Neural crest cell (in vitro differentiated cells): ENCODE measurements around the gene GSE1. TPM values are rescaled to one million over a fixed set of nuclear protein-coding genes. Genes with fewer than 3 reads are reported as not detected.

Experiments
- DNase-seq: peaks from one replicate; pipeline ENCODE4 v3.0.0; 2021; ENCODE audit warnings: low read depth, mixed read lengths, low spot score
- H3K27ac Mint-ChIP-seq: one replicate; pipeline ENCODE4 v1.8.0; 2021; ENCODE audit warnings: mild to moderate bottlenecking, mixed read lengths; ENCODE audit not compliant: unreplicated experiment
- H3K27me3 Mint-ChIP-seq: 2 replicates; pipeline ENCODE4 v1.8.0; 2021; ENCODE audit warnings: low read depth, mild to moderate bottlenecking, mixed read lengths
- H3K36me3 Mint-ChIP-seq: 2 replicates; pipeline ENCODE4 v1.8.0; 2021; ENCODE audit warnings: low read depth, mild to moderate bottlenecking, mixed read lengths
- H3K4me1 Mint-ChIP-seq: 2 replicates; pipeline ENCODE4 v1.8.0; 2021; ENCODE audit warnings: mixed read lengths
- H3K4me3 Mint-ChIP-seq: one replicate; pipeline ENCODE4 v1.8.0; 2021; ENCODE audit warnings: mild to moderate bottlenecking, mixed read lengths
- H3K9me3 Mint-ChIP-seq: 2 replicates; pipeline ENCODE4 v1.8.0; 2021; ENCODE audit warnings: mixed read lengths
- CTCF ChIP-seq: fragments of 200-600 bp; sonication (generic); conservative IDR thresholded peaks from 2 replicates; pipeline ENCODE4 v1.5.0; 2021; ENCODE audit warnings: antibody characterized with exemption, mild to moderate bottlenecking
- total RNA-seq: library from RNA; stranded (reverse); gene quantifications from 2 replicates; pipeline ENCODE4 v1.2.1, GENCODE V29; 2021

GSE1 gene
- total RNA-seq, 1 donor from 2014 or later = 27.3 TPM

GRCh38 chr16:85670840-85671239 is 57.7 kb downstream of the GSE1 start:
- peaks cover 23% of the 10 kb centered on the region for H3K36me3 Mint-ChIP-seq
- H3K27ac Mint-ChIP-seq = peak overlapping the region; percentile 82

GRCh38 chr16:85673529-85674417 is 60.7 kb downstream of the GSE1 start:
- no peak for TF ChIP-seq CTCF
- DNase-seq = no peak
- H3K4me1 Mint-ChIP-seq = no peaks in the 10 kb centered on the region
- peaks cover 15% of the 10 kb centered on the region for H3K36me3 Mint-ChIP-seq
- no peaks in the 10 kb centered on the region for H3K27me3 Mint-ChIP-seq
- H3K27ac Mint-ChIP-seq = peak overlapping the region; percentile 53
- H3K9me3 Mint-ChIP-seq = no peaks in the 10 kb centered on the region
- H3K4me3 Mint-ChIP-seq = no peak overlapping the region

More at GRCh38 chr16:85670840-85671239, 57.7 kb downstream of the GSE1 start:
- H3K9me3 Mint-ChIP-seq = no peaks in the 10 kb centered on the region
- no peaks in the 10 kb centered on the region for H3K4me1 Mint-ChIP-seq
- no peak for DNase-seq
- no peak for TF ChIP-seq CTCF
- no peaks in the 10 kb centered on the region for H3K27me3 Mint-ChIP-seq
- H3K4me3 Mint-ChIP-seq = no peak overlapping the region

GRCh38 chr16:85674418-85674755 is 61.3 kb downstream of the GSE1 start:
- DNase-seq = no peak
- no peaks in the 10 kb centered on the region for H3K27me3 Mint-ChIP-seq
- H3K4me3 Mint-ChIP-seq = no peak overlapping the region
- TF ChIP-seq CTCF = no peak
- no peaks in the 10 kb centered on the region for H3K9me3 Mint-ChIP-seq
- peak overlapping the region; percentile 53 for H3K27ac Mint-ChIP-seq
- peaks cover 15% of the 10 kb centered on the region for H3K36me3 Mint-ChIP-seq
- H3K4me1 Mint-ChIP-seq = no peaks in the 10 kb centered on the region

- H3K36me3 Mint-ChIP-seq = peaks cover 17% of the 10 kb centered on the region
- DNase-seq = no peak
- no peaks in the 10 kb centered on the region for H3K9me3 Mint-ChIP-seq
- no peak overlapping the region for H3K27ac Mint-ChIP-seq
- no peaks in the 10 kb centered on the region for H3K4me1 Mint-ChIP-seq
- H3K27me3 Mint-ChIP-seq = no peaks in the 10 kb centered on the region
- no peak for TF ChIP-seq CTCF
- no peak overlapping the region for H3K4me3 Mint-ChIP-seq
Measured at GRCh38 chr16:85674828-85675227, 61.7 kb downstream of the GSE1 start.

GRCh38 chr16:85675251-85675874 is 62.2 kb downstream of the GSE1 start:
- Mint-ChIP-seq H3K36me3 (peaks cover 19% of the 10 kb centered on the region), H3K9me3 (no peaks in the 10 kb centered on the region), H3K27me3 (no peaks in the 10 kb centered on the region), H3K4me3 (no peak overlapping the region), H3K4me1 (no peaks in the 10 kb centered on the region), H3K27ac (no peak overlapping the region)
- DNase-seq = no peak
- TF ChIP-seq CTCF = peak; percentile 60
